Transverse colon (tissue), 4 donors: Measurements from ENCODE around the gene MORN3. TPM values are rescaled to one million over a fixed set of nuclear protein-coding genes. Genes with fewer than 3 reads are reported as not detected.

ENCODE experiments used
- DNase-seq: peaks from one replicate; pipeline ENCODE4 v3.0.0-alpha.2; 2019
- H3K27ac ChIP-seq, 4 donors: fragments of 200-600 bp; sonication (generic); 2 replicates each; pipeline ENCODE4 v1.5.1; 2016 to 2018; ENCODE audit warnings: inconsistent platforms in 4 of 4
- H3K27me3 ChIP-seq: fragments of 200-600 bp; sonication (generic); 2 replicates; pipeline ENCODE4 v1.5.1; 2017; ENCODE audit warnings: inconsistent platforms
- H3K36me3 ChIP-seq, 4 donors: fragments of 200-600 bp; sonication (generic); 2 replicates each; pipeline ENCODE4 v1.5.1; 2017 to 2019; ENCODE audit warnings: inconsistent platforms in 4 of 4
- H3K4me1 ChIP-seq, 4 donors: fragments of 200-600 bp; sonication (generic); 2 replicates each; pipeline ENCODE4 v1.5.1; 2017 to 2020; ENCODE audit warnings: inconsistent platforms in 4 of 4
- H3K4me3 ChIP-seq, 4 donors: fragments of 200-600 bp; sonication (generic); 1 replicate in 1 of 4; 2 replicates in 3 of 4; pipeline versions ENCODE4 v1.5.1 to v1.6.1; 2017 to 2019; ENCODE audit warnings: inconsistent platforms in 4 of 4
- H3K9me3 ChIP-seq, 2 donors: fragments of 200-600 bp; sonication (generic); 2 replicates each; pipeline ENCODE4 v1.5.1; 2017 to 2019; ENCODE audit warnings: inconsistent platforms in 2 of 2
- EP300 ChIP-seq: sonication (generic); formaldehyde crosslinking; IDR thresholded peaks from one replicate; pipeline ENCODE4 v1.6.1; 2017; ENCODE audit warnings: antibody characterized with exemption, low read depth
- POLR2A ChIP-seq: fragments of 450-650 bp; IDR thresholded peaks from one replicate; pipeline ENCODE4 v1.6.1; 2016; ENCODE audit warnings: antibody characterized with exemption, mild to moderate bottlenecking, moderate library complexity
- POLR2AphosphoS5 ChIP-seq, 3 donors: sonication (generic); formaldehyde crosslinking; IDR thresholded peaks; one replicate each; pipeline ENCODE4 v1.6.1; 2016; ENCODE audit warnings: antibody characterized with exemption in 3 of 3
- WGBS, 2 donors: methylation state at CpG; one replicate each; pipeline ENCODE4 v1.1.5; 2018; ENCODE audit warnings: low coverage in 1 of 2; 5-methylcytosine and 5-hydroxymethylcytosine counted together
- in situ Hi-C, 4 donors: fragments of 200-750 bp; cut with MboI; loops; one replicate each; pipeline versions ENCODE4 v1.15.0 to v1.15.1; 2017; ENCODE audit warnings: low sequenced_read_pairs in 3 of 4, low pct_ligation_motif_present in 1 of 4, low pct_unique_long_range_greater_than_20kb in 1 of 4
- intact Hi-C: fragments of 100-400 bp; cut with DNase I; formaldehyde crosslinking; loops from one replicate; pipeline ENCODE4 v1.15.1; 2023; ENCODE audit warnings: low total_unique reads
- small RNA-seq, 4 donors: library from RNA; depleted of rRNA; stranded (forward); fragments of <200 nt; gene quantifications; one replicate each; pipeline ENCODE3, GENCODE V24; 2016
- total RNA-seq, 4 donors: library from RNA; depleted of rRNA; stranded (reverse); fragments of >200 nt; gene quantifications; one replicate each; pipeline ENCODE4 v1.1.0, GENCODE V29; 2016
- TF ChIP-seq, protein P1 (sequence below), 5 experiments: fragments of 200-600 bp in 3 of 5; fragments of 450-650 bp in 2 of 5; sonication (generic) in 3 of 5; IDR thresholded peaks; 1 replicate in 2 of 5; 2 replicates in 3 of 5; pipeline ENCODE4 v1.5.1; 2016 to 2017; ENCODE audit warnings: antibody characterized with exemption in 5 of 5, inconsistent platforms in 3 of 5, mild to moderate bottlenecking in 2 of 5, moderate library complexity in 1 of 5

Gene MORN3
- total RNA-seq, 4 donors from 2014 or later: 0.48 TPM; not detected in 3

DNA sequence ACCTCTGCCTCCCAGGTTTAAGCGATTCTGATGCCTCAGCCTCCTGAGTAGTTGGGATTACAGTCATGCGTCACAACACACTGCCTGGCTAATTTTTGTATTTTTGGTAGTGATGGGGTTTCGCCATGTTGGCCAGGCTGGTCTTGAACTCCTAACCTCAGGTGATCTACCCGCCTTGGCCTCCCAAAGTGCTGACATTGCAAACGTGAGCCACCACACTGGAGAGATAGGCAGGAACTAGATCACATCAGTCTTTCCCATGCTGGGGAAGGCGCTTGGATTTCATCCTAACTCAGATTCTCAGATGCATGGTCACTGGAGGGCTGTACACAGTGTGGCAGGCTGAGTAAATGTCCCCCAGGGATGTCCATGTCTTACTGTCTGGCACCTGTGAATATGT, 61.2 kb downstream of the MORN3 start:
- Histone ChIP-seq H3K4me1 (peaks cover 5 to 14% (median 12%) of the 10 kb centered on the region in 4 donors), H3K4me3 (no peak overlapping the region), H3K9me3 (no peaks in the 10 kb centered on the region), H3K27ac (no peak overlapping the region), H3K36me3 (no peaks in the 10 kb centered on the region), H3K27me3 (no peaks in the 10 kb centered on the region)
- intact Hi-C loops (no loop called here), in situ Hi-C loops (no loop called here)
- DNase-seq: no peak
- no peak for TF ChIP-seq POLR2AphosphoS5 (IDR thresholded peaks at IDR 0.05)
- no peak for TF ChIP-seq POLR2A
- TF ChIP-seq EP300: no peak
- TF ChIP-seq, protein P1, sequence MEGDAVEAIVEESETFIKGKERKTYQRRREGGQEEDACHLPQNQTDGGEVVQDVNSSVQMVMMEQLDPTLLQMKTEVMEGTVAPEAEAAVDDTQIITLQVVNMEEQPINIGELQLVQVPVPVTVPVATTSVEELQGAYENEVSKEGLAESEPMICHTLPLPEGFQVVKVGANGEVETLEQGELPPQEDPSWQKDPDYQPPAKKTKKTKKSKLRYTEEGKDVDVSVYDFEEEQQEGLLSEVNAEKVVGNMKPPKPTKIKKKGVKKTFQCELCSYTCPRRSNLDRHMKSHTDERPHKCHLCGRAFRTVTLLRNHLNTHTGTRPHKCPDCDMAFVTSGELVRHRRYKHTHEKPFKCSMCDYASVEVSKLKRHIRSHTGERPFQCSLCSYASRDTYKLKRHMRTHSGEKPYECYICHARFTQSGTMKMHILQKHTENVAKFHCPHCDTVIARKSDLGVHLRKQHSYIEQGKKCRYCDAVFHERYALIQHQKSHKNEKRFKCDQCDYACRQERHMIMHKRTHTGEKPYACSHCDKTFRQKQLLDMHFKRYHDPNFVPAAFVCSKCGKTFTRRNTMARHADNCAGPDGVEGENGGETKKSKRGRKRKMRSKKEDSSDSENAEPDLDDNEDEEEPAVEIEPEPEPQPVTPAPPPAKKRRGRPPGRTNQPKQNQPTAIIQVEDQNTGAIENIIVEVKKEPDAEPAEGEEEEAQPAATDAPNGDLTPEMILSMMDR (IDR thresholded peaks at IDR 0.05): no peak
- WGBS, 2 donors: 89% methylated on average over 6 of the region's 6 CpGs; no CpG with 5 or more reads in 1 of the 2 donors

DNA sequence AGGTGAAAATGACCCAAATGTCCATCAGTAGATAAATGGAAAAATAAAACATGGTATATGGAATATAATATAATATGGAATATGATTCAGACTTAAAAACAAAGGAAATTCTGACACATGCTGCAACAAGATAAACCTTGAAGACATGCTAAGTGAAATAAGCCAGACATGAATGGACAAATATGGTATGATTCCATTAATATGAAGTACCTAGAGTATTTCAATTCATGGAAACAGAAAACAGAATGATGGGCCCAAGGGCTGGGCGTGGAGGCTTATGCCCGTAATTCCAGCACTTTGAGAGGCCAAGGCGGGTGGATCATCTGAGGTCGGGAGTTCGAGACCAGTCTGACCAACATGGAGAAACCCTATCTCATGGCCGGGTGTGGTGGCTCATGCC, 65.9 kb downstream of the MORN3 start:
- no peak for DNase-seq
- Histone ChIP-seq H3K36me3 (no peaks in the 10 kb centered on the region), H3K27ac (no peak overlapping the region), H3K9me3 (no peaks in the 10 kb centered on the region), H3K27me3 (no peaks in the 10 kb centered on the region), H3K4me3 (no peak overlapping the region), H3K4me1 (peaks cover 0 to 24% (median 16%) of the 10 kb centered on the region in 4 donors)
- in situ Hi-C loops (no loop called here), intact Hi-C loops (no loop called here)
- no peak for TF ChIP-seq POLR2A
- no peak for TF ChIP-seq EP300
- TF ChIP-seq, protein P1 (IDR thresholded peaks at IDR 0.05): no peak
- no peak for TF ChIP-seq POLR2AphosphoS5 (IDR thresholded peaks at IDR 0.05)
- 85% methylated on average over 6 of the region's 6 CpGs; no CpG with 5 or more reads in 1 of the 2 donors for WGBS, 2 donors

DNA sequence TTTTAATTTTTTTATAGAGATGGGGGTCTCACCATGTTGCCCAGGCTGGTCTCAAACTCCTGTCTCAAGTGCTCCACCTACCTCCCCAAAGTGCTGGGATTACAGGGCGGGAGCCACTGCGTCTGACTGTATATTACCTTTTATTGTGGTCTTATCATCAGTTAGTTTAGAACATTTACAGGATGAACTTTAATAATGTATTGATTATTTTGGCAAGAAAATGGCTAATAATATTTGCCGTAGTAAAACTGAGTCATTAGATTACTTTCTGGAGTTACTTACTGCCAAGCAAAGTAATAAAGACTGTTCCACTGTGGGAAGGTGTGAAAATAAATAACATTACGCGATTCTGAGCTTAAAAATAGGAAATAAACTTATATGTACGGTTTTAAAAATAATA, 66.7 kb downstream of the MORN3 start:
- 28 to 51% methylated on average over 4 to 6 of the region's 6 CpGs for WGBS, 2 donors
- TF ChIP-seq POLR2AphosphoS5 (IDR thresholded peaks at IDR 0.05): no peak
- TF ChIP-seq POLR2A: no peak
- TF ChIP-seq, protein P1 (IDR thresholded peaks at IDR 0.05): no peak
- no peak for TF ChIP-seq EP300
- peaks cover 0 to 26% (median 18%) of the 10 kb centered on the region in 4 donors for H3K4me1 ChIP-seq
- H3K36me3 ChIP-seq: no peaks in the 10 kb centered on the region
- H3K27ac ChIP-seq: no peak overlapping the region
- no peak overlapping the region for H3K4me3 ChIP-seq
- intact Hi-C loops: no loop called here
- H3K9me3 ChIP-seq: no peaks in the 10 kb centered on the region
- no peaks in the 10 kb centered on the region for H3K27me3 ChIP-seq
- in situ Hi-C loops: no loop called here
- no peak for DNase-seq

DNA sequence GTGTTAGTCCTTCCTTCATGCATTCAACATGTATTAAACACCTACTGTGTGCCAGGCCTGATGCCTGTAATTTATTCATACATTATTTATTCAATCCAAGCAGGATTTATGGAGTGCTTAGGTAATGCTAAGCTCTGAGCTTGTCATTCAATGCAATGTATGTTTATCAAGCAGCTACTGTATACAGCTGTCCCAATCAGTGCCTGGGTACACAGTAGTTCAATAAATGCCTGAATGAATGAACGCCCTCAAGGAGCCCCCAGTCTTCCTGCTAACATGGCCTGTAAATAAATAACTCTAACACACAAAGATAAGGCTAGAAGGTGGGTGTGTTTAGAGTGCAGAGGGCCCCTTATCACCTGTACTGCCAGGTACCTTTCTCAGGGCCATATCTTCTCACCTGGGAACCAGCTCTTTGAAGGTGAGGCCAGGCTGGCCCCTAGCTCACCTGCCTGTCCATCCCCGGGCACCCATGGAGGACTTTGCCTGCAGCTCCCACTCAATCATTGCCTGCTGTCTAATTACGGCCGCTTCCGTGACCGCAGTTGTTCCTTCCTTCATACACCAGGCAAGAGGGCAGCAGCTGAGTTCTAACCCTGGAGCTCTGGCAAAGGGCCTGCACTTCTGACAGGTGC, 68.6 kb downstream of the MORN3 start:
- intact Hi-C loops: no loop called here
- peak overlapping the region; percentile 1 to 77 (median 32) for H3K27ac ChIP-seq

More for the DNA sequence above, 68.6 kb downstream of the MORN3 start:
- Histone ChIP-seq H3K4me1 (peaks cover 0 to 26% (median 18%) of the 10 kb centered on the region in 4 donors), H3K4me3 (no peak overlapping the region), H3K9me3 (no peaks in the 10 kb centered on the region), H3K36me3 (no peaks in the 10 kb centered on the region), H3K27me3 (no peaks in the 10 kb centered on the region)
- TF ChIP-seq, protein P1 (IDR thresholded peaks at IDR 0.05): no peak
- TF ChIP-seq EP300 (no peak), POLR2AphosphoS5 (IDR thresholded peaks at IDR 0.05) (no peak), POLR2A (no peak)
- in situ Hi-C loops: no loop called here
- WGBS, 2 donors: 48 to 55% methylated on average over 4 to 6 of the region's 6 CpGs
- DNase-seq: peak; percentile 56

Small RNAs within 50 kb of the gene (small RNA-seq; reads per million reads assigned to genes)
- 0 reads per million in 4 donors for gene RNU6-1004P

Other genes starting within 250 kb of the MORN3 start
- 10 to 100 TPM in 3 of 4 donors, 1 to 10 TPM in 1; 7.2 to 39.3 (median 15.2) TPM for gene KDM2B, start 88.6 kb downstream of the MORN3 start, total RNA-seq
- gene ORAI1, start 43.1 kb downstream of the MORN3 start, total RNA-seq: 1 to 10 TPM; 7.5 to 9.1 (median 8.2) TPM
- 10 to 100 TPM in 1 of 4 donors, 1 to 10 TPM in 3; 1.9 to 19.9 (median 4.5) TPM for gene TMEM120B, start 43.1 kb upstream of the MORN3 start, total RNA-seq
- 100 to 1,000 TPM in 3 of 4 donors, 10 to 100 TPM in 1; 14.9 to 251 (median 150) TPM for gene RHOF, start 124.0 kb upstream of the MORN3 start, total RNA-seq
- 10 to 100 TPM; 13.4 to 39.6 (median 15.2) TPM for gene SETD1B, start 134.4 kb upstream of the MORN3 start, total RNA-seq
- under 1 TPM in 1 of 4 donors, not detected in 3; 0.41 TPM for gene HPD, start 189.2 kb upstream of the MORN3 start, total RNA-seq
- 10 to 100 TPM; 21.7 to 57.3 (median 46.2) TPM for gene PSMD9, start 219.1 kb upstream of the MORN3 start, total RNA-seq
- gene CFAP251, start 248.9 kb upstream of the MORN3 start, total RNA-seq: 1 to 10 TPM in 1 of 4 donors, under 1 TPM in 1, not detected in 2; 0.41 to 1.7 TPM